Activated naive CD8-positive, alpha-beta T cell treated with anti-CD3 and anti-CD28 coated beads, Interleukin-2, amount 10 ng/mL, durations not matched to agents 7 days and 5 days (primary cell): ENCODE results near the gene HSPB1. TPM values are rescaled to one million over a fixed set of nuclear protein-coding genes. Genes with fewer than 3 reads are reported as not detected.
A peak's percentile ranks its signal among the peaks of the same experiment; 100 is the strongest.

Experiments used
- ATAC-seq: fragments of 150-1000 bp; cut with Tn5 transposase; one replicate; pipeline ENCODE4 v1.10.0; 2021; ENCODE audit warnings: low read depth, moderate library complexity
- POLR2A ChIA-PET: fragments of 350-600 bp; sonication (Branson Sonifier 250); formaldehyde crosslinking; loops from one replicate; lab custom pipeline; 2021; ENCODE audit warnings: antibody characterized with exemption; lab: Charles Lee
- DNase-seq: peaks from one replicate; pipeline ENCODE4 v3.0.0; 2021
- H3K27ac Mint-ChIP-seq: one replicate; pipeline ENCODE4 v1.8.0; 2022; ENCODE audit warnings: mild to moderate bottlenecking, mixed read lengths
- H3K27me3 Mint-ChIP-seq: one replicate; pipeline ENCODE4 v1.8.0; 2022; ENCODE audit warnings: mild to moderate bottlenecking, moderate library complexity, mixed read lengths
- H3K36me3 Mint-ChIP-seq: one replicate; pipeline ENCODE4 v1.8.0; 2021; ENCODE audit warnings: mild to moderate bottlenecking, mixed read lengths
- H3K4me1 Mint-ChIP-seq: one replicate; pipeline ENCODE4 v1.8.0; 2021; ENCODE audit warnings: mixed read lengths
- H3K4me3 Mint-ChIP-seq: one replicate; pipeline ENCODE4 v1.8.0; 2022; ENCODE audit warnings: mild to moderate bottlenecking, moderate library complexity, mixed read lengths
- H3K9me3 Mint-ChIP-seq: one replicate; pipeline ENCODE4 v1.8.0; 2021; ENCODE audit warnings: mixed read lengths
- total RNA-seq, 2 experiments: library from RNA; stranded (reverse); gene quantifications; one replicate each; pipeline ENCODE4 v1.2.3, GENCODE V29; 2021

The HSPB1 gene
- 10 to 100 TPM; 43.3 to 47.9 TPM for total RNA-seq

DNA sequence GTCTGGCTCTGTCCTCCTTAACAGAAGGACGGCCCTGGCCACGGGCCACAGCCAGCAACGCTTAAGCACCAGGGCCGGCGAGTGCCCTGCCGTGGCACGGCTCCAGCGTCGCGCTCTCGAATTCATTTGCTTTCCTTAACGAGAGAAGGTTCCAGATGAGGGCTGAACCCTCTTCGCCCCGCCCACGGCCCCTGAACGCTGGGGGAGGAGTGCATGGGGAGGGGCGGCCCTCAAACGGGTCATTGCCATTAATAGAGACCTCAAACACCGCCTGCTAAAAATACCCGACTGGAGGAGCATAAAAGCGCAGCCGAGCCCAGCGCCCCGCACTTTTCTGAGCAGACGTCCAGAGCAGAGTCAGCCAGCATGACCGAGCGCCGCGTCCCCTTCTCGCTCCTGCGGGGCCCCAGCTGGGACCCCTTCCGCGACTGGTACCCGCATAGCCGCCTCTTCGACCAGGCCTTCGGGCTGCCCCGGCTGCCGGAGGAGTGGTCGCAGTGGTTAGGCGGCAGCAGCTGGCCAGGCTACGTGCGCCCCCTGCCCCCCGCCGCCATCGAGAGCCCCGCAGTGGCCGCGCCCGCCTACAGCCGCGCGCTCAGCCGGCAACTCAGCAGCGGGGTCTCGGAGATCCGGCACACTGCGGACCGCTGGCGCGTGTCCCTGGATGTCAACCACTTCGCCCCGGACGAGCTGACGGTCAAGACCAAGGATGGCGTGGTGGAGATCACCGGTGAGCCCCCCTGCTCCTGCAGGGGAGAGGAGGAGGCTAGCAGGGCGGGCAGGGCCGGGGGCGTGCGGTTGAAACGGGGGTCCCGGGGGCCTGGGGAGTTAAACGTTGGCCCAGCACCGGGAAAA lies at the start of gene HSPB1:
HSPB1 (plus strand) TSS at position 327 of the 855 bp plus-strand sequence; CDS start at position 367, 40 bp downstream.
- peak; percentile 37 for ATAC-seq

DNA sequence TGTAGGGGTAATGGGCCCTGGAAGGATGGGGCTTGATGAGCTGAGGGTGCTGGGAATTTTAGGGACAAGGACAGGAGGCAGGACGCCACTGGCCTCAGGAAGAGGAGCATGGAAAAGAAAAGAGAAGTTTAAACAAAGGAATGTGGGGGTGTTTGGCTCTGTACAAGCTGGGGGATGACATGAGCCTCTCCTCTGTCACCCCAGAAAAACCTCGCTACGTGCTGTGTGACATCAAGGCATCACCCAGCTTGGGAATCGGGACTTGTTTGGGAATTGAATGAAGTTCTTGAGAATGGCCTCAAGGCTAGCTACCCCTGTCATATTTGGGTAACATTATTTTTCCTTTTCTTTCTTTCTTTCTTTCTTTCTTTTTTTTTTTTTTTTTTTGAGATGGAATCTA lies 47.7 kb upstream of the HSPB1 start:
- ATAC-seq (no peak), DNase-seq (no peak)
- Mint-ChIP-seq H3K36me3 (no peaks in the 10 kb centered on the region), H3K9me3 (no peaks in the 10 kb centered on the region), H3K4me1 (no peaks in the 10 kb centered on the region), H3K27me3 (peaks cover 25% of the 10 kb centered on the region), H3K4me3 (no peak overlapping the region), H3K27ac (peak overlapping the region; percentile 54)
- POLR2A ChIA-PET: interaction anchor here (0.6 kb wide), 1 partner anchor 25 kb away, joined by 4 read pairs; no protein-coding TSS in a partner anchor

More for the DNA sequence above, at the start of gene HSPB1:
- Mint-ChIP-seq H3K36me3 (peaks cover 2% of the 10 kb centered on the region), H3K4me3 (peak within 1 kb of the TSS; percentile 93), H3K9me3 (no peaks in the 10 kb centered on the region), H3K4me1 (peaks cover 14% of the 10 kb centered on the region), H3K27ac (peak within 1 kb of the TSS; percentile 88), H3K27me3 (peaks cover 18% of the 10 kb centered on the region)
- peak; percentile 66 for DNase-seq
- POLR2A ChIA-PET: interaction anchor here (0.6 to 3.1 kb wide), 5 partner anchors 11 to 424 kb away, joined by 3 to 11 read pairs (median 3); partner anchors contain the start of gene RHBDD2

DNA sequence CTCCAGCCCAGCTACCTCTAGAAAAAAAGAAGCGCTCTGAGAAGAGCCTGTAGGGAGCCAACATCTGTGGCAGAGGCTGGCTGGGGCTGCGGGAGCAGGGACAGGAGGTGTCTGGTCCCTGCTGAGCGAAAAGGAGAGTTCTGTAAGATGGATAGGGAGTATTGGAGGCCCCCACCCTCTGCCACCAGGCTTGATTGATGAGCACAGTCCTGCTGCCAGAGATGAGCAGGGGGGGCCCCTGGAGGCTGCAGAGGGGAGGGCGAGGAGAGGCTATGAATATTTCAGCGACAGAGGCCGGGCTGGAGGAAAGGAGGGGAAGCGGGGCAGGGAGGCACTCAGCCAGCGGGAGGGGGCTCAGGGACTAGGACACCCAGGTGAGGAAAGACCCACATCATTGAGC lies 44.5 kb upstream of the HSPB1 start:
- no peak overlapping the region for H3K27ac Mint-ChIP-seq
- H3K4me1 Mint-ChIP-seq: peaks cover 3% of the 10 kb centered on the region
- H3K9me3 Mint-ChIP-seq: no peaks in the 10 kb centered on the region
- no peak overlapping the region for H3K4me3 Mint-ChIP-seq
- H3K36me3 Mint-ChIP-seq: no peaks in the 10 kb centered on the region
- H3K27me3 Mint-ChIP-seq: peaks cover 29% of the 10 kb centered on the region
- ATAC-seq (no peak), DNase-seq (no peak)
- POLR2A ChIA-PET: interaction anchor here (0.6 kb wide), 1 partner anchor 34 kb away, joined by 5 read pairs; no protein-coding TSS in a partner anchor

DNA sequence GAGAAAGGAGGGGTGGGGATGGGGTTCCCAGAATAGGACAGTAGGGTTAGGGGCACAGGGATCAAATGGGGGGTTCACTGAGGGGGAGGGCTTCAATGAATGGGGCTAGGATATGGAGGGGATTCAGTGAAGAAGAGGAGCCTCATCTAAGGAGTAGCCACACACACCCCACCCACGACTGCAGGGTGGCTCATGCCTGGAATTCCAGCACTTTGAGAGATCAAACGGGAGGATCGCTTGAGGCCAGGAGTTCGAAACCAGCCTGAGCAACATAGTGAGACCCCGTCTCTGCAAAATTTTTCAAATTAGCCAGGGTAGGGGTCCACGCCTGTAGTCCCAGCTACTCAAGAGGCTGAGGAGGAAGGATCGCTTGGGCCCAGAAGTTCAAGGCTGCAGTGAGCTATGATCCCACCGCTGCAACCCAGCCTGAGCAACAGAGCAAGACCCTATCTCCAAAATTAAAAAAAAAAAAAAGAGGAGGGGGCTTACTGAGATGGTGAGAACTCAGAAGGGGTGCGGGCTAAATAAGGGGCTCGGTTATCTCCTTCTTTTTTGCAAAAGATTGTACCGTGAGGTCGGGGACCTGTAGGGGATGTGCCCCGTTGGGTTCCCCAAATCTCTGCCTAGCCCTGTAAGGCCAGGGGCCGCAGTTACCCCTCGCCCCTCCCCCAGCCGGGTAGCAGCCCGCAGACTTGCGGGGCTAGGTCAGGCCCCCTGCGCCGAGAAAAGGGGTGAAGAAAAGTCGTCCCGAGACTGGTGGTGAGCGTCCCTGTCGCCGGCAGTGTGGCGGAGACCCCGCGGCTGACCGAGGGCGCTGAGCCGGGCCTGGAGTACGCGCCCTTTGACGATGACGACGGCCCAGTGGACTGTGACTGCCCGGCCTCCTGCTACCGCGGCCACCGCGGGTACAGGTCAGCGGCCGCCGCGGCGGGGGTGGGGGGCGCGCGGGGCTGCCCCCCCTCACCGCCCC lies 43.1 kb upstream of the HSPB1 start:
- Mint-ChIP-seq H3K27ac (no peak overlapping the region), H3K9me3 (no peaks in the 10 kb centered on the region), H3K27me3 (peaks cover 29% of the 10 kb centered on the region), H3K36me3 (no peaks in the 10 kb centered on the region), H3K4me3 (no peak overlapping the region), H3K4me1 (peaks cover 3% of the 10 kb centered on the region)
- POLR2A ChIA-PET: interaction anchor here (1.0 to 1.1 kb wide), 2 partner anchors 14 to 58 kb away, joined by 3 to 4 read pairs; no protein-coding TSS in a partner anchor
- ATAC-seq (no peak), DNase-seq (no peak)

DNA sequence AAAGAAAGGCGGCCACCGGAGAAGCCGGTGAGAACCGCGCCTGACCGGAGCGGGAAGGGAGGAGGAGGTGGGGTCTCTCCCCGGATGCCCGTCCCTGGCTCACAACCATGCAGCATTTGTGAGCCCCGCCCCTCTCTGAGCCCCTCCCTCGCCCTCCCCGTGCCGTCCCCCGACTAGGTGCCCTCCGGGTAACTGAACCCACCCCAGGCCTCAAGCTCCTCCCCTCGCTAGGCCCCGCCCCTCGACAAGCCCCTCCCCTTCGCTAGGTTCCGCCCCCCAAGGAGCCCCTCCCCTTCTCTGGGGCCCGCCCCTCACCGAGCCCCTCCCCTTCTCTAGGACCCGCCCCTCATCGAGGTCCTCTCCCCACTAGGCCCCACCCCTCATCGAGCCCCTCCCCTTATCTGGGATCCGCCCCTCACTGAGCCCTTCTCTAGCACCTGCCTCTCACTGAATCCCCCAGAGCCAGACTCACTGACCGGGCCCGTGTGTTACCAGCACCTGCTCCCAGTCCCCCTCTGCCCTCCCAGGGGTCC lies 42.2 kb upstream of the HSPB1 start:
- peak overlapping the region; percentile 35 for H3K4me3 Mint-ChIP-seq
- peaks cover 3% of the 10 kb centered on the region for H3K4me1 Mint-ChIP-seq
- peak; percentile 47 for ATAC-seq
- no peak overlapping the region for H3K27ac Mint-ChIP-seq
- peaks cover 26% of the 10 kb centered on the region for H3K27me3 Mint-ChIP-seq
- DNase-seq: peak; percentile 60
- H3K36me3 Mint-ChIP-seq: no peaks in the 10 kb centered on the region
- POLR2A ChIA-PET: interaction anchor here (1.0 to 1.1 kb wide), 2 partner anchors 13 to 57 kb away, joined by 3 to 4 read pairs; no protein-coding TSS in a partner anchor
- no peaks in the 10 kb centered on the region for H3K9me3 Mint-ChIP-seq

DNA sequence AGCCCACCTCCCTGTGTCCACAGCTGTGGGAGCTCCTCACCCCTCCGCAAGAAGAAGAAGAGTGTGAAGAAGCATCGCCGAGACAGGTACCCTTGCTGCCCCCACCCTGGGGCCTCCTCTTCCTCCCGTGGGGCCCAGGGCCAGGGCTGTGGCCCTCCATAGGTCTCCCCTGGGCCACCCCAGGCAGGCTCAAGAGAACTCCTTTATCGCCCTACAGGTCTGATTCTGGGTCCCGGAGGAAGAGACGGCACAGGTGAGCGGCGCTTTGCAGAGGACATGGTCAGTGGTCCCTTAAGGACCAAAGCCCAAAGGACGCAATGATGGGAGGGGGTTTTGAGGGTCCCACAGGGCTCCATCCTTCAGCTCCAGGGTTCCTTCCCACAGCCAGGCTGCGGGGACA lies 41.1 kb upstream of the HSPB1 start:
- no peak overlapping the region for H3K4me3 Mint-ChIP-seq
- POLR2A ChIA-PET: interaction anchor here (0.6 kb wide), 1 partner anchor 721 kb away, joined by 3 read pairs; no protein-coding TSS in a partner anchor
- H3K27me3 Mint-ChIP-seq: peaks cover 26% of the 10 kb centered on the region
- H3K4me1 Mint-ChIP-seq: peaks cover 3% of the 10 kb centered on the region
- no peaks in the 10 kb centered on the region for H3K36me3 Mint-ChIP-seq
- H3K9me3 Mint-ChIP-seq: no peaks in the 10 kb centered on the region
- no peak for ATAC-seq
- H3K27ac Mint-ChIP-seq: no peak overlapping the region
- DNase-seq: no peak

DNA sequence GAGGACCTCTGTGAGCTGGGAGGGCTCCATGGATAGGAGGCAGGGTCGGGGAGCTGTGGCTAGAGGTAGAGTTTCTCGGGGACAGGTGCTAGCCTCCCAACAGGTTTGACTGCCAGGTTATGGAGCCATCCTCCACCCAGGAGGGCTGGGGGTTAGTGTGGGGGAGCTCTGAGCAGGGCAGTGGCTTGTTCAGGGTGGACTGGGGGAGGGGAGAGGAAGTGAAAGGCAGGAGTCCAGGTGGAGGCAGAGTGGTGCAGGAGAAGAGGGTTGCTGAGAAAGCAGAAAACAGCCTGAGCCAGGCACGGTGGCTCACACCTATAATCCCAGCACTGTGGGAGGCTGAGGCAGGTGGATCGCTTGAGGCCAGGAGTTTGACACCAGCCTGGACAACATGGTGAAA lies 40.5 kb upstream of the HSPB1 start:
- DNase-seq: no peak
- no peak for ATAC-seq
- no peak overlapping the region for H3K4me3 Mint-ChIP-seq
- POLR2A ChIA-PET: no interaction called here
- no peaks in the 10 kb centered on the region for H3K9me3 Mint-ChIP-seq
- no peaks in the 10 kb centered on the region for H3K36me3 Mint-ChIP-seq
- H3K27me3 Mint-ChIP-seq: peaks cover 29% of the 10 kb centered on the region
- H3K4me1 Mint-ChIP-seq: peaks cover 3% of the 10 kb centered on the region
- H3K27ac Mint-ChIP-seq: peak overlapping the region; percentile 48

DNA sequence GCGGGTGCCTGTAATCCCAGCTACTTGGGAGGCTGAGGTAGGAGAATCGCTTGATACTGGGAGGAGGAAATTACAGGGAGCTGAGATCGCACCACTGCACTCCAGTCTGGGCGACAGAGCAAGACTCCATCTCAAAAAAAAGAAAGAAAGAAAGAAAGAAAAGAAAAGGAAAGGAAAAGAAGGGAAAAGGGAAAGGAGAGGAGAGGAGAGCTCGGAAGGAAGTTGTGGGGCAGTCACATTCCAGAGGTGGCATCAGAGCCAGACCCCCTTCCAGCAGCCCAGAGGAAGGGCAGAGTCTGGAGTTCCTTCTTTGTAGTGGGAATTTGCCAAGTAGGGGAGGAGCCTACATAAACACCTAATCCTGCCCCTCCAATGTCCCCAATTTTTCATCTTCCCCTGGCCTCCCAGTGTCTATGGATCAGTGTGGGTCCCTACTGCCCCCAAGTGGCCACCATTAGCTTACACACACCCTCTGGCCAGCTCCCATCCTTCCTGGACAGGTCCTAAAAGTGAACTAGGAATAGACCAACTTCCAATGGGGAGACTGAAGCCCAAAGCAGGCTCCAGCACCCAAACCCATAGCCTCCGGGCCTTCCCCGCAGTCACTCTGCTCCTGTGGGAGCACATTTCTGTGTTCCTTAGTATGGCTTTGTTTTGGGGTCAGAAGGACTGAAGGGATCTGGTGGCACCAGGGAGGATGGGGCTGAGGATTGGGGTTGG lies 39.6 kb upstream of the HSPB1 start:
- DNase-seq (no peak), ATAC-seq (no peak)
- Mint-ChIP-seq H3K27ac (no peak overlapping the region), H3K36me3 (no peaks in the 10 kb centered on the region), H3K9me3 (no peaks in the 10 kb centered on the region), H3K4me1 (peaks cover 3% of the 10 kb centered on the region), H3K4me3 (no peak overlapping the region), H3K27me3 (peaks cover 26% of the 10 kb centered on the region)
- POLR2A ChIA-PET: interaction anchor here (0.6 to 1.0 kb wide), 2 partner anchors 9 to 85 kb away, joined by 3 read pairs; no protein-coding TSS in a partner anchor

DNA sequence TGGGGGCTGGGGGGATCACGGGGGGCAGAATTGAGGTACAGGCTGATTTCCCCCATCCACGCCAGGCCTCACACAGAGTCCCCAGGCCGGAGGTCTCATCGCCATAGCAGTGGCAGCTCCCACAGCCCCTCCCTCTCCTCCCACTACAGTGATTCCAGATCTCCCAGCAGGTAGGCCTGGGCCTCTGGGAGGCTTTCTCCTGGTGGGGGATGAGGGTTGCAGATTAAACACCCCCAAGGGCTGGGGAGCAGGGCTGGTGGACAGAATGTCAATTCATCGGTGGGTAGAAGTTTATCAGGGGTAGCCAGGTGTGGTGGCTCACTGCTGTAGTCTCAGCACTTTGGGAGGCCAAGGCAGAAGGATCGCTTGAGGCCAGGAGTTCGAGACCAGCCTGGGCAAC lies 37.2 kb upstream of the HSPB1 start:
- H3K4me1 Mint-ChIP-seq: peaks cover 7% of the 10 kb centered on the region
- DNase-seq: no peak
- no peak overlapping the region for H3K4me3 Mint-ChIP-seq
- POLR2A ChIA-PET: interaction anchor here (1.5 kb wide), 1 partner anchor 49 kb away, joined by 4 read pairs; no protein-coding TSS in a partner anchor
- no peak overlapping the region for H3K27ac Mint-ChIP-seq
- peak; percentile 2 for ATAC-seq
- H3K36me3 Mint-ChIP-seq: no peaks in the 10 kb centered on the region
- H3K27me3 Mint-ChIP-seq: peaks cover 20% of the 10 kb centered on the region
- H3K9me3 Mint-ChIP-seq: no peaks in the 10 kb centered on the region

DNA sequence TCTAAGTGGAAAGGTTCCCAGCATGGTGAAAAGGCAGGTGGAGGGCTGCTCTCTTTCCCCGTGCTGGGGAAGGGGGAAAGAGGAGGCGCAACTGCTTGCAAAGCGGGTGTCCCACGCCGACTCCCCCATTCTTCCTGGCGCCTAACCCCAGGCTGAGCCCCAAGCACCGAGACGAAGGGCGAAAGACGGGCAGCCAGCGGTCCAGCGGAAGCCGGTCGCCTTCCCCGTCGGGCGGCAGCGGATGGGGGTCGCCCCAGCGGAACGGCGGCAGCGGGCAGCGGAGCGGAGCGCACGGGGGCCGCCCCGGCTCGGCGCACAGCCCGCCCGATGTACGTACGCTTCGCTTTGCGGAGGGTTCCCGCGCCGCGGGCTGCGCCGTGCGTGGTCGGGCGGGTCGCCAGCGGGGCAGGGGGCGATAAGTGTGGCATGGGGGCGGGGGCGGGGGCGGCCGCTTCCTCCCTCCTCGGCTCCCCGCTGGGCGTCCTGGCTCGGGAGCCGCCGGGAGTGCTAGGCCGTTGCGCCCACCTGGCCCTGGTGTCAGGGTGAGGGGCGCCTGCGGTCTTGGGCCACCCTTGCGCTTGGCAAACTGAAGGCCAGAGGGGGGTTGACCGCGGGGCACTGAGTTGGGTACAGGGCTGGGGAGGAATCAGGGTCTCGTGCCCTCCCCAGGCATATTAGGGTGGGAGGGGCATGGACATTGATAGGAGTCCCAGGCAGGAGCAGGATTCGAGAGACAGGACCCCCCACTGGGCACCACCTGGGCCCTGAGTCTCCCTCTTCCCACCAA lies 35.2 kb upstream of the HSPB1 start:
- H3K4me3 Mint-ChIP-seq: peak overlapping the region; percentile 62
- ATAC-seq: peak; percentile 53
- H3K4me1 Mint-ChIP-seq: peaks cover 4% of the 10 kb centered on the region
- no peaks in the 10 kb centered on the region for H3K36me3 Mint-ChIP-seq
- DNase-seq: peak; percentile 61
- POLR2A ChIA-PET: interaction anchor here (0.6 kb wide), 1 partner anchor 100 kb away, joined by 3 read pairs; no protein-coding TSS in a partner anchor
- H3K27ac Mint-ChIP-seq: no peak overlapping the region
- H3K27me3 Mint-ChIP-seq: peaks cover 17% of the 10 kb centered on the region
- H3K9me3 Mint-ChIP-seq: no peaks in the 10 kb centered on the region

DNA sequence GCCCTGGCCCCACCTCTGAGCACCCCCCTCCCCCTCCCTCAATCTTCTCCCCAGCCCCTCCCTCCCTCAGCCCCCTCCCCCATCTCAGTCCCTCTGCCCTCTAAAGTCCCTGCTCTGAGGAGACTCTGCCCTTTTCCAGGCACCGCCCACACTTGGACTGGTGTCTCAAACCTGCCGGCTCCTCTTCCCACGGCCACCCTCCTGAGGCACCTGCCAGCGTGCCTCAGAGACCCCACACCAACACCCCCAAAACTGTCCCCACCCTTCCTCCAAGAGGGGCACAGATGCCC lies 34.6 kb upstream of the HSPB1 start:
- Mint-ChIP-seq H3K27me3 (peaks cover 16% of the 10 kb centered on the region), H3K4me3 (peak overlapping the region; percentile 44), H3K27ac (no peak overlapping the region), H3K4me1 (peaks cover 7% of the 10 kb centered on the region), H3K36me3 (no peaks in the 10 kb centered on the region), H3K9me3 (no peaks in the 10 kb centered on the region)
- ATAC-seq (no peak), DNase-seq (no peak)
- POLR2A ChIA-PET: no interaction called here

DNA sequence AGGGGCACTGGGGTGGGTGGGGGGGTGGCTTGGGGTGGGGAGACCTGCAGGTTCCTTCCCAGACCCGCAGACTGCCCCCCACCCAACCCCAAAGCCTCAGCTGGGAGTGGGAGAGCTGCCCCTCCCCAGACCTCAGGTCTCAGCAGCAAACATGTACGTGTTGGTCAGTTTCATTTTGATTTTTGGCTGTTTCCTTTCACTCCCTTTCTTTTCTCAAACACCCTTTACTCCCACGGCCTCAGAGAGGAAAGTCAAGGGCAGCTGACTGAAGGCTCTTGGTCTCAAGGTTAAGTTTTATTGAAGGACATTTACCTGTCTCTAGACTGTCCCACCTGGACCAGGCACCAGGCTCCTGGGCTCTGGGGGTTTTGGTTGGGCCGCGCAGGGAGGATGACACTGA lies 34.1 kb upstream of the HSPB1 start:
- POLR2A ChIA-PET: no interaction called here
- peaks cover 16% of the 10 kb centered on the region for H3K27me3 Mint-ChIP-seq
- H3K36me3 Mint-ChIP-seq: no peaks in the 10 kb centered on the region

More for the DNA sequence above, 34.1 kb upstream of the HSPB1 start:
- DNase-seq (no peak), ATAC-seq (no peak)
- Mint-ChIP-seq H3K4me1 (peaks cover 10% of the 10 kb centered on the region), H3K9me3 (no peaks in the 10 kb centered on the region), H3K4me3 (peak overlapping the region; percentile 35), H3K27ac (no peak overlapping the region)
